Measurements from ENCODE around the gene PALD1.

Gene PALD1

GRCh38 chr10:70492786-70493659 is 14.5 kb downstream of the PALD1 start:
- H3K4me3 ChIP-seq (ENCODE audit: low read length), result peak overlapping the region; percentile 4; the same call in 1 of the 2 replicates
- no peaks in the 10 kb centered on the region for H3K36me3 ChIP-seq (ENCODE audit: insufficient read depth, low read depth, low read length)
- H3K9me3 ChIP-seq (ENCODE audit: insufficient read depth, low read depth, low read length), result no peaks in the 10 kb centered on the region
- no peak overlapping the region for H3K27ac ChIP-seq (ENCODE audit: low read length)
- H3K27me3 ChIP-seq (ENCODE audit: insufficient read depth, low read length), result no peaks in the 10 kb centered on the region
- H3K9ac ChIP-seq (ENCODE audit: low read depth, low read length), result no peak overlapping the region; the same call in 1 of the 2 replicates
- H3K4me1 ChIP-seq (ENCODE audit: insufficient read depth, low read length), result peaks cover 24% of the 10 kb centered on the region

GRCh38 chr10:70493660-70494234 is 15.2 kb downstream of the PALD1 start:
- peaks cover 24% of the 10 kb centered on the region for H3K4me1 ChIP-seq (ENCODE audit: insufficient read depth, low read length)
- H3K4me3 ChIP-seq (ENCODE audit: low read length), result peak overlapping the region; percentile 4; the same call in 1 of the 2 replicates
- H3K27me3 ChIP-seq (ENCODE audit: insufficient read depth, low read length), result no peaks in the 10 kb centered on the region
- no peaks in the 10 kb centered on the region for H3K9me3 ChIP-seq (ENCODE audit: insufficient read depth, low read depth, low read length)
- peak overlapping the region; percentile 14; the same call in 1 of the 2 replicates for H3K9ac ChIP-seq (ENCODE audit: low read depth, low read length)
- no peaks in the 10 kb centered on the region for H3K36me3 ChIP-seq (ENCODE audit: insufficient read depth, low read depth, low read length)
- H3K27ac ChIP-seq (ENCODE audit: low read length), result no peak overlapping the region

GRCh38 chr10:70494536-70494935 is 16.0 kb downstream of the PALD1 start:
- Histone ChIP-seq H3K4me1 (ENCODE audit: insufficient read depth, low read length) (peaks cover 16% of the 10 kb centered on the region), H3K9me3 (ENCODE audit: insufficient read depth, low read depth, low read length) (no peaks in the 10 kb centered on the region), H3K36me3 (ENCODE audit: insufficient read depth, low read depth, low read length) (no peaks in the 10 kb centered on the region), H3K27ac (ENCODE audit: low read length) (no peak overlapping the region), H3K27me3 (ENCODE audit: insufficient read depth, low read length) (no peaks in the 10 kb centered on the region), H3K9ac (ENCODE audit: low read depth, low read length) (no peak overlapping the region; the same call in 1 of the 2 replicates), H3K4me3 (ENCODE audit: low read length) (no peak overlapping the region)

GRCh38 chr10:70494966-70495365 is 16.4 kb downstream of the PALD1 start:
- H3K4me3 ChIP-seq (ENCODE audit: low read length), result no peak overlapping the region
- H3K27ac ChIP-seq (ENCODE audit: low read length), result no peak overlapping the region
- H3K9ac ChIP-seq (ENCODE audit: low read depth, low read length), result no peak overlapping the region
- no peaks in the 10 kb centered on the region for H3K9me3 ChIP-seq (ENCODE audit: insufficient read depth, low read depth, low read length)
- H3K36me3 ChIP-seq (ENCODE audit: insufficient read depth, low read depth, low read length), result no peaks in the 10 kb centered on the region
- H3K27me3 ChIP-seq (ENCODE audit: insufficient read depth, low read length), result no peaks in the 10 kb centered on the region
- peaks cover 16% of the 10 kb centered on the region for H3K4me1 ChIP-seq (ENCODE audit: insufficient read depth, low read length)

GRCh38 chr10:70495691-70496261 is 17.2 kb downstream of the PALD1 start:
- no peak overlapping the region for H3K9ac ChIP-seq (ENCODE audit: low read depth, low read length)
- no peaks in the 10 kb centered on the region for H3K27me3 ChIP-seq (ENCODE audit: insufficient read depth, low read length)
- H3K4me3 ChIP-seq (ENCODE audit: low read length), result no peak overlapping the region
- no peaks in the 10 kb centered on the region for H3K9me3 ChIP-seq (ENCODE audit: insufficient read depth, low read depth, low read length)
- no peaks in the 10 kb centered on the region for H3K36me3 ChIP-seq (ENCODE audit: insufficient read depth, low read depth, low read length)
- peaks cover 16% of the 10 kb centered on the region for H3K4me1 ChIP-seq (ENCODE audit: insufficient read depth, low read length)
- no peak overlapping the region for H3K27ac ChIP-seq (ENCODE audit: low read length)

GRCh38 chr10:70496341-70497119 is 18.0 kb downstream of the PALD1 start:
- Histone ChIP-seq H3K9me3 (ENCODE audit: insufficient read depth, low read depth, low read length) (no peaks in the 10 kb centered on the region), H3K9ac (ENCODE audit: low read depth, low read length) (no peak overlapping the region), H3K27ac (ENCODE audit: low read length) (no peak overlapping the region), H3K4me3 (ENCODE audit: low read length) (no peak overlapping the region), H3K4me1 (ENCODE audit: insufficient read depth, low read length) (peaks cover 16% of the 10 kb centered on the region), H3K36me3 (ENCODE audit: insufficient read depth, low read depth, low read length) (no peaks in the 10 kb centered on the region), H3K27me3 (ENCODE audit: insufficient read depth, low read length) (no peaks in the 10 kb centered on the region)

- Histone ChIP-seq H3K27ac (ENCODE audit: low read length) (no peak overlapping the region), H3K9me3 (ENCODE audit: insufficient read depth, low read depth, low read length) (no peaks in the 10 kb centered on the region), H3K9ac (ENCODE audit: low read depth, low read length) (no peak overlapping the region), H3K27me3 (ENCODE audit: insufficient read depth, low read length) (no peaks in the 10 kb centered on the region), H3K36me3 (ENCODE audit: insufficient read depth, low read depth, low read length) (no peaks in the 10 kb centered on the region), H3K4me1 (ENCODE audit: insufficient read depth, low read length) (peaks cover 16% of the 10 kb centered on the region), H3K4me3 (ENCODE audit: low read length) (no peak overlapping the region)
Measured at GRCh38 chr10:70497120-70497545, 18.6 kb downstream of the PALD1 start.

- Histone ChIP-seq H3K4me1 (ENCODE audit: insufficient read depth, low read length) (peaks cover 5% of the 10 kb centered on the region; the same call in 1 of the 2 replicates), H3K36me3 (ENCODE audit: insufficient read depth, low read depth, low read length) (no peaks in the 10 kb centered on the region), H3K9me3 (ENCODE audit: insufficient read depth, low read depth, low read length) (no peaks in the 10 kb centered on the region), H3K27me3 (ENCODE audit: insufficient read depth, low read length) (no peaks in the 10 kb centered on the region), H3K27ac (ENCODE audit: low read length) (no peak overlapping the region), H3K9ac (ENCODE audit: low read depth, low read length) (no peak overlapping the region), H3K4me3 (ENCODE audit: low read length) (no peak overlapping the region)
Measured at GRCh38 chr10:70498970-70499835, 20.6 kb downstream of the PALD1 start.

GRCh38 chr10:70499836-70500167 is 21.2 kb downstream of the PALD1 start:
- Histone ChIP-seq H3K4me3 (ENCODE audit: low read length) (no peak overlapping the region), H3K27me3 (ENCODE audit: insufficient read depth, low read length) (no peaks in the 10 kb centered on the region), H3K27ac (ENCODE audit: low read length) (no peak overlapping the region), H3K9ac (ENCODE audit: low read depth, low read length) (no peak overlapping the region), H3K9me3 (ENCODE audit: insufficient read depth, low read depth, low read length) (no peaks in the 10 kb centered on the region), H3K36me3 (ENCODE audit: insufficient read depth, low read depth, low read length) (no peaks in the 10 kb centered on the region), H3K4me1 (ENCODE audit: insufficient read depth, low read length) (no peaks in the 10 kb centered on the region)

- Histone ChIP-seq H3K27ac (ENCODE audit: low read length) (no peak overlapping the region), H3K4me3 (ENCODE audit: low read length) (no peak overlapping the region), H3K9me3 (ENCODE audit: insufficient read depth, low read depth, low read length) (no peaks in the 10 kb centered on the region), H3K36me3 (ENCODE audit: insufficient read depth, low read depth, low read length) (no peaks in the 10 kb centered on the region), H3K27me3 (ENCODE audit: insufficient read depth, low read length) (no peaks in the 10 kb centered on the region), H3K9ac (ENCODE audit: low read depth, low read length) (no peak overlapping the region), H3K4me1 (ENCODE audit: insufficient read depth, low read length) (no peaks in the 10 kb centered on the region)
Measured at GRCh38 chr10:70500368-70500767, 21.8 kb downstream of the PALD1 start.

All from iPS-20b (cell line).